Astrocyte (in vitro differentiated cells and primary cell): ENCODE results near the gene SRD5A1. TPM values are rescaled to one million over a fixed set of nuclear protein-coding genes. Genes with fewer than 3 reads are reported as not detected.

ENCODE experiments used
- DNase-seq: peaks from one replicate; pipeline ENCODE4 v3.0.0-alpha.2; 2010; ENCODE audit warnings: low read depth
- FAIRE-seq: peaks from 2 replicates; lab custom pipeline; 2011; peaks lifted over from hg19 to GRCh38; lab: Jason Lieb, UNC
- H2AFZ ChIP-seq: 2 replicates; pipeline ENCODE4 v1.6.0; 2012; ENCODE audit warnings: low read depth, low read length, inconsistent platforms
- H3K27ac ChIP-seq: 2 replicates; pipeline ENCODE4 v1.5.1; 2011; ENCODE audit warnings: low read depth, low read length, inconsistent platforms
- H3K27me3 ChIP-seq: 2 replicates; pipeline ENCODE4 v1.6.0; 2011; ENCODE audit warnings: low read length, inconsistent platforms; ENCODE audit not compliant: insufficient read depth
- H3K36me3 ChIP-seq: 2 replicates; pipeline ENCODE4 v1.5.1; 2011; ENCODE audit warnings: low read length, inconsistent platforms; ENCODE audit not compliant: insufficient read depth
- H3K4me1 ChIP-seq: 2 replicates; pipeline ENCODE4 v1.5.1; 2011; ENCODE audit warnings: low read length, inconsistent platforms; ENCODE audit not compliant: insufficient read depth
- H3K4me2 ChIP-seq: 2 replicates; pipeline ENCODE4 v1.6.0; 2012; ENCODE audit warnings: low read length, inconsistent platforms
- H3K4me3 ChIP-seq: 2 replicates; pipeline ENCODE4 v1.5.1; 2011; ENCODE audit warnings: low read depth, mild to moderate bottlenecking, low read length, inconsistent platforms; ENCODE audit not compliant: insufficient read depth
- H3K79me2 ChIP-seq: 2 replicates; pipeline ENCODE4 v1.6.0; 2012; ENCODE audit warnings: mild to moderate bottlenecking, low read length, inconsistent platforms; ENCODE audit not compliant: insufficient read depth
- H3K9ac ChIP-seq: 2 replicates; pipeline ENCODE4 v1.6.0; 2012; ENCODE audit warnings: mild to moderate bottlenecking, low read length, inconsistent platforms
- H3K9me3 ChIP-seq: 2 replicates; pipeline ENCODE4 v1.5.1; 2012; ENCODE audit warnings: low read depth, mild to moderate bottlenecking, low read length, inconsistent platforms; ENCODE audit not compliant: insufficient read depth
- H4K20me1 ChIP-seq: 2 replicates; pipeline ENCODE4 v1.6.0; 2012; ENCODE audit warnings: low read length, inconsistent platforms; ENCODE audit not compliant: insufficient read depth
- H3K27ac Mint-ChIP-seq: one replicate; pipeline ENCODE4 v1.8.0; 2021; ENCODE audit warnings: mild to moderate bottlenecking, mixed read lengths; ENCODE audit not compliant: unreplicated experiment
- H3K27me3 Mint-ChIP-seq: one replicate; pipeline ENCODE4 v1.8.0; 2021; ENCODE audit warnings: low read depth, mixed read lengths; ENCODE audit not compliant: unreplicated experiment
- H3K36me3 Mint-ChIP-seq: one replicate; pipeline ENCODE4 v1.8.0; 2021; ENCODE audit warnings: low read depth, mixed read lengths; ENCODE audit not compliant: unreplicated experiment
- H3K4me1 Mint-ChIP-seq: one replicate; pipeline ENCODE4 v1.8.0; 2021; ENCODE audit warnings: low read depth, mixed read lengths; ENCODE audit not compliant: unreplicated experiment
- H3K4me3 Mint-ChIP-seq: one replicate; pipeline ENCODE4 v1.8.0; 2021; ENCODE audit warnings: mild to moderate bottlenecking, moderate library complexity, mixed read lengths; ENCODE audit not compliant: unreplicated experiment
- H3K9me3 Mint-ChIP-seq: one replicate; pipeline ENCODE4 v1.8.0; 2021; ENCODE audit warnings: mild to moderate bottlenecking, mixed read lengths; ENCODE audit not compliant: unreplicated experiment
- CTCF ChIP-seq: IDR thresholded peaks from 2 replicates; pipeline ENCODE4 v1.5.1; 2011; ENCODE audit warnings: low read depth, mild to moderate bottlenecking, inconsistent platforms, low read length, moderate library complexity; ENCODE audit not compliant: insufficient read depth
- EZH2 ChIP-seq: IDR thresholded peaks from 2 replicates; pipeline ENCODE4 v1.6.1; 2012; ENCODE audit warnings: mild to moderate bottlenecking, low read length, inconsistent platforms; ENCODE audit not compliant: insufficient read depth
- total RNA-seq: library from RNA; stranded (reverse); gene quantifications from 2 replicates; pipeline ENCODE4 v1.2.1, GENCODE V29; 2021

SRD5A1 gene
- total RNA-seq, 1 donor from 2014 or later = 27.6 TPM

- Mint-ChIP-seq H3K9me3 (no peaks in the 10 kb centered on the region), H3K4me1 (peaks cover 5% of the 10 kb centered on the region), H3K36me3 (peaks cover 3% of the 10 kb centered on the region), H3K4me3 (no peak overlapping the region), H3K27me3 (peaks cover 13% of the 10 kb centered on the region), H3K27ac (no peak overlapping the region)
- Histone ChIP-seq H3K4me1 (no peaks in the 10 kb centered on the region), H2AFZ (no peak overlapping the region), H3K9me3 (peaks cover 4% of the 10 kb centered on the region), H4K20me1 (no peaks in the 10 kb centered on the region), H3K9ac (no peak overlapping the region), H3K4me2 (no peak overlapping the region), H3K36me3 (no peaks in the 10 kb centered on the region), H3K27me3 (no peaks in the 10 kb centered on the region), H3K4me3 (no peak overlapping the region), H3K27ac (no peak overlapping the region), H3K79me2 (no peaks in the 10 kb centered on the region)
- DNase-seq = no peak
- no peak for TF ChIP-seq EZH2
- no peak for TF ChIP-seq CTCF
- FAIRE-seq = no peak
Measured at GRCh38 chr5:6678385-6678784, 45.1 kb downstream of the SRD5A1 start.

GRCh38 chr5:6680922-6681321, 47.7 kb downstream of the SRD5A1 start:
- no peak for DNase-seq
- H3K27ac Mint-ChIP-seq = no peak overlapping the region
- Histone ChIP-seq H3K36me3 (no peaks in the 10 kb centered on the region), H3K4me3 (no peak overlapping the region), H3K9ac (no peak overlapping the region), H3K4me2 (no peak overlapping the region), H3K27me3 (no peaks in the 10 kb centered on the region), H2AFZ (no peak overlapping the region), H3K4me1 (no peaks in the 10 kb centered on the region), H3K9me3 (peaks cover 4% of the 10 kb centered on the region), H3K79me2 (no peaks in the 10 kb centered on the region), H4K20me1 (no peaks in the 10 kb centered on the region), H3K27ac (no peak overlapping the region)
- H3K36me3 Mint-ChIP-seq = no peaks in the 10 kb centered on the region
- TF ChIP-seq CTCF = no peak
- no peak for TF ChIP-seq EZH2
- no peak for FAIRE-seq
- peaks cover 24% of the 10 kb centered on the region for H3K27me3 Mint-ChIP-seq
- H3K4me1 Mint-ChIP-seq = peaks cover 5% of the 10 kb centered on the region
- no peaks in the 10 kb centered on the region for H3K9me3 Mint-ChIP-seq
- H3K4me3 Mint-ChIP-seq = no peak overlapping the region

- FAIRE-seq (no peak), DNase-seq (no peak)
- TF ChIP-seq CTCF = no peak
- no peak for TF ChIP-seq EZH2
- H3K27ac Mint-ChIP-seq = no peak overlapping the region
- Histone ChIP-seq H3K4me3 (no peak overlapping the region), H3K4me1 (no peaks in the 10 kb centered on the region), H3K79me2 (no peaks in the 10 kb centered on the region), H2AFZ (no peak overlapping the region), H3K36me3 (no peaks in the 10 kb centered on the region), H4K20me1 (no peaks in the 10 kb centered on the region), H3K9me3 (peaks cover 4% of the 10 kb centered on the region), H3K27ac (no peak overlapping the region), H3K4me2 (no peak overlapping the region), H3K27me3 (no peaks in the 10 kb centered on the region), H3K9ac (no peak overlapping the region)
- no peaks in the 10 kb centered on the region for H3K36me3 Mint-ChIP-seq
- no peak overlapping the region for H3K4me3 Mint-ChIP-seq
- H3K4me1 Mint-ChIP-seq = peaks cover under 1% of the 10 kb centered on the region
- H3K9me3 Mint-ChIP-seq = no peaks in the 10 kb centered on the region
- peaks cover 24% of the 10 kb centered on the region for H3K27me3 Mint-ChIP-seq
Measured at GRCh38 chr5:6681682-6682081, 48.4 kb downstream of the SRD5A1 start.
